ENCODE measurements around the gene MGAT1.
"Not testable (repeated sequence)": the region's sequence is repeated elsewhere in the genome, so short reads cannot be mapped to it uniquely, and the experiment has no call there.

GRCh38 chr5:180788651-180789410, 13.8 kb downstream of the MGAT1 start:
- TF ChIP-seq, protein P1, sequence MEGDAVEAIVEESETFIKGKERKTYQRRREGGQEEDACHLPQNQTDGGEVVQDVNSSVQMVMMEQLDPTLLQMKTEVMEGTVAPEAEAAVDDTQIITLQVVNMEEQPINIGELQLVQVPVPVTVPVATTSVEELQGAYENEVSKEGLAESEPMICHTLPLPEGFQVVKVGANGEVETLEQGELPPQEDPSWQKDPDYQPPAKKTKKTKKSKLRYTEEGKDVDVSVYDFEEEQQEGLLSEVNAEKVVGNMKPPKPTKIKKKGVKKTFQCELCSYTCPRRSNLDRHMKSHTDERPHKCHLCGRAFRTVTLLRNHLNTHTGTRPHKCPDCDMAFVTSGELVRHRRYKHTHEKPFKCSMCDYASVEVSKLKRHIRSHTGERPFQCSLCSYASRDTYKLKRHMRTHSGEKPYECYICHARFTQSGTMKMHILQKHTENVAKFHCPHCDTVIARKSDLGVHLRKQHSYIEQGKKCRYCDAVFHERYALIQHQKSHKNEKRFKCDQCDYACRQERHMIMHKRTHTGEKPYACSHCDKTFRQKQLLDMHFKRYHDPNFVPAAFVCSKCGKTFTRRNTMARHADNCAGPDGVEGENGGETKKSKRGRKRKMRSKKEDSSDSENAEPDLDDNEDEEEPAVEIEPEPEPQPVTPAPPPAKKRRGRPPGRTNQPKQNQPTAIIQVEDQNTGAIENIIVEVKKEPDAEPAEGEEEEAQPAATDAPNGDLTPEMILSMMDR (IDR thresholded peaks at IDR 0.05; ENCODE audit: insufficient read depth, low read depth, low read length) = not testable (repeated sequence)
- TF ChIP-seq EZH2 (IDR thresholded peaks at IDR 0.05; ENCODE audit: insufficient read depth, low read length) = not testable (repeated sequence)

All from astrocyte (in vitro differentiated cells and primary cell).